ENCODE measurements around the gene LGALS1.
A peak's percentile ranks its signal among the peaks of the same experiment; 100 is the strongest.

Gene LGALS1

DNA sequence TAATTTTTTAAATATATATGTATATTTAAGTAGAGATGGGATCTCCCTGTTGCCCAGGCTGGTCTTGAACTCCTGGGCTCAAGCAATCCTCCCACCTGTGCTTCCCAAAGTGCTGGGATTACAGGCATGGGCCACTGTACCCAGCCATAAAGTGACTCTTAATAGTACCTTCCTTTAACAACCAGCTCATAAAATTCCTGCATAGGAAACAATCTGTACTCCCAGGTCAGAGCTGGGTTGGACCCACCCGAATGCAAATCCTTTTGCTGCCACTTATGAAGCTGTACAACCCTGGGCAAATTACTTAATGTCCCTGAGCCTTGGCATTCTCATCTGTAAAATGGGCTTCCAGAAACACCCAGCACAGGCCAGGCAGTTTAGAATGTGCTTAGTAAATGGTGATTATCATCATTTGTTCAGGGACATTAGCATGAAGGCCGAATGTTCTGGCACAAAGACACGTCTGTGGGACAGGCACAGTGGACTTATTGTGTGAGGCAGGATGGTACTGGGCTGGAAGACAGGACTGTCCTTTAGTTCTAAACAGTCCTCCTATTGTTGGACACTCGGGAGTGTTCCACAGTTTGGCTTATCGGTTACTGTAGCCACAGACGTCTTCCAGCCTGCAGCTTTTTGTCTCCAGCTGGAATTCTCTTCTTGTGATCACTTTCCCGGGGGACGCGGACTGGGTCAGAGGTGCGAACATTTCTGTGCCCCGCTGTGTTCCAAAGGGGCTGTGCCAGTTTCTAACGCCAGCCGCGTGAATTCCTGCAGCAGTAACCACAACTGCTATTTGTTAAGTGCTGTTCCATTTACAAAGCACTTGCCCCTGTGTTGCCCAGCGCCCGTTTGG is 11.0 kb upstream of the LGALS1 start:
- no peak for DNase-seq

GRCh38 chr22:37665487-37665886 is 9.9 kb upstream of the LGALS1 start:
- DNase-seq: no peak

DNA sequence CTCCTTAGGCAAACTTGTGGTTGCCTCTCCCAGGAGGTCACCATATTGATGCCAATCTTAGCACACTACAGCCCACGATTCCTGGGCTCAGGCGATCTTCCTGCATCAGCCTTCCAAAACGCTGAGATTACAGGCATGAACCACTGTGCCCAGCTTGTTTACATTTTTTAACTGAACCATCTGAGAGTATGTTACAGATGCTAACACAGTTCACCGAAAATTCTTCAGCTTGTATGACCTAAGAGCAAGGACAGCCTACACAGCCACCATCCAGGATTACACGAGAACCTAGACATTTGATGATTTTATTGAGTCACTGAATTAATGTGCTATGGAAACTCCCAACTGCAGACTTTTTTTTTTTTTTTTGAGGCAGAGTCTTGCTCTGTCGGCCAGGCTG is 5.8 kb upstream of the LGALS1 start:
- DNase-seq: no peak

DNA sequence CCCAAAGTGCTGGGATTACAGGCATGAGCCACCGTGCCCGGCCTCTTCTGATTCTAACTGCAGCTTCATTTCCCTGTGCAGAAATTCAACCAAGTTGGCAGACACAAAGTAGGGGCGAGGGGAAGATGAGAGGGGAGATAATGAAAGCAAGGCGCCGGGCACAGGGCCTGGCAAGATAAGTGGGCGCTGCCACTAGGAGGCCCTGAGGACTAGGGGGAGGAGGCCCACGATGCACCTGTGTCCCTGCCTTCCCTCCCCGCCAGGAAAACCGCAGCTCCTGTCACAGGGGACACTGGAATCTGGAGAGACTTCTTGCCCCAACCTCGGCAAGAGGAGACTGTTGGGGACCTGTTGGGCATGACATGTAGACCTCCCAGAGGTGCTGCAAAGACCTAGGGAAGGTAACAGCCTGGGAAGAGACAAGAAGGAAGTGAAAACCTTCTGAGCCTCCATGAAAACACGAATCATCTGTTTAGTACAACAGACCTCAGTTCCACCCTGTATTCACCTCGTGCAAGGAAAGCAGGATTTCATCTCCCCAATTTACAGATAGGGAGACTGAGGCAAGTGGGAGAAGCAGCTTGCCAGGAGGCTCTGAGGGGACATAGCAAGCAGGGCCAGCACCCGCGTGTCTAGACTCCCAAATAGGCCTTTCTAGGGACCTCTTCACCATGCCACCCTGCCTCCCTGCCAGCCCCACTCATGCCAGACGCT is 3.1 kb upstream of the LGALS1 start:
- no peak for DNase-seq

- no peak for DNase-seq
Observed at GRCh38 chr22:37672920-37673455, 2.4 kb upstream of the LGALS1 start.

GRCh38 chr22:37674248-37674647 is 1.2 kb upstream of the LGALS1 start:
- no peak for DNase-seq

- DNase-seq: no peak
Observed at GRCh38 chr22:37675930-37676735, 697 bp downstream of the LGALS1 start.

DNA sequence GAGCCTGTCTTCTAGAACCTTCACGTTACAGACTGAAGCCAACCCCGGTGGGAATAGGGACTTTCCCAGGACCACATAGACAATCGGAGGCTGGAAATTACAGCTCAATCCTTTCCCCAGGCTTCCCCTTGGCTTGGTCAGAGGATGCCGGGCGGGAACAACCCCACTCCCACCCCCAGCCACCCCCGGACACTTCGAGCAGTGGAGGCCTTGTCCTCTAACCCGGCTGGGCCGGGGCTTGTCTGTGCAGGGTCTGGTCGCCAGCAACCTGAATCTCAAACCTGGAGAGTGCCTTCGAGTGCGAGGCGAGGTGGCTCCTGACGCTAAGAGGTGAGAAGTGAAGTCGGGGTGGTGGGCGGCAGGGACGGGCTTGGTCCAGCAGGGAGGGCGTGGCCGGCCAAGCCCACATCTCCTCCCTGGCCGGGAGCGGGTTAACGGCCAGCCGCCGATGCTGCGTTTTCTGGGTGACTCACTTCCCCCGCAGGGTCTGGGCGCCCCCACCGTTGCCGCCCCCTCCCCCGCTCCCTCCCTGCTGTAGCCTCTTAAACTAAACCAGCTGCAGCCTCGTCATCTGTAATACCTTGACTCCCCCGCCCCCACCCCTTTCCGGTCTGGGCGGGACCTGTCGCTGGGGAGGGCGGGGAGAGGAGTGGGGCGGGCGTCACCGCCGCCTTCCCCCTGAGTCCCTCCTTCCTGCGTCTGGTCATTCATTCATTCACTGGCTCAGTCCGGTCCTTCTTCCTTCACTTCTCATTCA is 1.5 kb downstream of the LGALS1 start:
- DNase-seq: peak in 1 of 2 experiments; percentile 59

GRCh38 chr22:37677493-37677974 is 2.1 kb downstream of the LGALS1 start:
- DNase-seq: no peak

DNA sequence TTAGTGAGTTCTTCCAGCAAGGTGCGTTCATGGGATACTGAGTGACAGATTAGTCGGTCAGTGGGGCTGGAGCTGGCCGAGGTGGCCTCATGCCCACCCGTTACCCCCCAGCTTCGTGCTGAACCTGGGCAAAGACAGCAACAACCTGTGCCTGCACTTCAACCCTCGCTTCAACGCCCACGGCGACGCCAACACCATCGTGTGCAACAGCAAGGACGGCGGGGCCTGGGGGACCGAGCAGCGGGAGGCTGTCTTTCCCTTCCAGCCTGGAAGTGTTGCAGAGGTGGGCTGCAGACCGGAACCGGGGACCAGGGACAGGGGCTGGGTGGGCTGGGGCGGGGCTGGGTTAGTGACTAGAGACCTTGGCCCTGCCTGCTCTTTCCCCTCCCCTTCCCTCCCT is 2.9 kb downstream of the LGALS1 start:
- no peak for DNase-seq

DNA sequence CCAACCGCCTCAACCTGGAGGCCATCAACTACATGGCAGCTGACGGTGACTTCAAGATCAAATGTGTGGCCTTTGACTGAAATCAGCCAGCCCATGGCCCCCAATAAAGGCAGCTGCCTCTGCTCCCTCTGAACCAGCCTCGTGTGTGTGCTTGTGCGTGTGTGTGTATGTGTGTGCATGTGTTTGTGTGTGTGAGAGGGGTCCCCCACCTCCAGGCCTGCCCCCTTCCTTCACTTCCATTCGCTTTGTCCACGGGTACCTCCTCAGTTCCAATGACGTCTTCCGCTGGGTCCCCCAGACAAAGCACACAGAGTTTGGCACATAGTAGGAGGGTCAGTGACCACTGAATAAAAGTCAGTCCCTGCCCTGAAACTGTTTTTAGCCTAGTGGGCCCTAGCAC is 4.2 kb downstream of the LGALS1 start:
- DNase-seq: no peak

- no peak for DNase-seq
Observed at GRCh38 chr22:37680191-37680851, 4.9 kb downstream of the LGALS1 start.

GRCh38 chr22:37681001-37681424 is 5.6 kb downstream of the LGALS1 start:
- no peak for DNase-seq

GRCh38 chr22:37681556-37682049 is 6.2 kb downstream of the LGALS1 start:
- DNase-seq: no peak

DNA sequence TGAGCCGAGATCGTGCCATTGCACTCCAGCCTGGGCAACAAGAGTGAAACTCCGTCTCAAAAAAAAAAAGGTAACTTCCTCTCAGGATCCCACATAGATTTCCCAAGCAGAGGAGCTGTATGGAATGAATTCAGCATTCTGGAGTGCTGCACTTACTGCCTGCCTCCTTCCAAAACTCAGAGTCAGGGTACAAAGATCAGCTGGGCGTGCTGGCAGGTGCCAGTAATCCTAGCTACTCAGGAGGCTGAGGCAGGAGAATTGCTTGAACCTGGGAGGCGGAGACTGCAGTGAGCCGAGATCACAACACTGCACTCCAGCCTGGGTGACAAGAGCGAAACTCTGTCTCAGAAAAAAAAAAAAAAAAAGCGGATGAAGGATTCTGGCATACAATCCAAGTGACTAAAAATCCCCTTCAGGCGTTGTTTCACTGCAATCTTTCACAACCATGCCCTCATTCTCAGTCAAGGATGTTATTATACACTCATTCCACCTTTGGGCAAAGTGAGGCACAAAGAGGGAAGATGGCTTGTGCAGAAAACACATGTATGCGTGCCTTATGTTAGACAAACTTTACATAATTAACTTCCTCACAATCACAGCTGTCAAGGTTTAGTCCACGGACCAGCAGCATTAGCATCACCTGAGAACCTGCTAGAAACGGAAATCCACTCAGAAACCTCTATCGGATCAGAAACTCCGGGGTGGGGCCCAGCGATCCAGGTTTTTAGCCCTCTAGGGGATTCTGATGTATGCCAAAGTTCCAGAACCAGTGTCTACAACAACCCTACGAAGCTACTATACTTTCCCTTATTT is 9.6 kb downstream of the LGALS1 start:
- DNase-seq: no peak

DNA sequence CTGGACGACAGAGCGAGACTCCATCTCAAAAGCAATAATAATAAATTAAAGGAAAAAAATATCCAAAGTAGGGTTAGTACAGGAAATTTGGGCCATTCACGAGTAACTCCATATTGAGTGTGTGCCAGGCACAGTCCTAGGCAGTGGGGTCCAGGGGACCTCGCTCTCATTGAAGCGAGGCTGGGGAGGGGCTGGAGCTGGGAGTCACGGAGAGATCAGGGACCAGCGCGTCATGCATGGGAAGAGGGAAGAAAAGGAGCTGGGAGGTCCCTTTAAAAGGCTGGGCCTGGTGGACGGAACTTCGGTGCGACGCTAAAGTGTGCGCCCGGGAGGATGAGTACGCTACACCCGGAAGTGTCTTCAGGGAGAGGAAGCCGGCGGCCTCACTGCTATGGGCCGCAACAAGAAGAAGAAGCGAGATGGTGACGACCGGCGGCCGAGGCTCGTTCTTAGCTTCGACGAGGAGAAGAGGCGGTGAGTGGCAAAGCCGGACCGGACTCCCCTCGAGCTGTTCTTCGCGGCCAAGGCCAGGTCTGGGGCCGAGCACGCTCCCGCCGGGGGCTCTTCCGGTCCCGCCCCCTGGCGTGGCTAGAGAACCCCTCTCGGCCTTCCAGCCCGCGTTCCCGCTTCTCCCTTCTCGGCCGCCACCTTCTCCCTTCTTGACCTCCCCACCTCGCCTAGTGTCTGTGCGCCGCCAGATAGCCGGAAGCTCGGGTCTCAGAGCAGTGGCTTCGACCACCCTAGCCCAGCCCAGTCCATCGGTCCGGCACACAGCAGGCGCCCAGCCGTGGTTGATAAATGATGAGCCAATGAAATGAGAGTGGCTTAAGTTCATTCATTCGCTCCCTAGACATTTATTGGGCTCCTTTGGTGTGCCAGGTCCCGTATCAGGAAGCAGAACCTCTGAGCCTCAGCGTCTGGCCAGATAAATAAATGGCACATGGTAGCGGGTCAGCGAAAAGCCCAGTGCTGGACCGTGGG is 10.9 kb downstream of the LGALS1 start, which contains the start of gene NOL12:
Gene NOL12 (plus strand): TSS at position 342 of the 981 bp plus-strand sequence. CDS start 50 bp downstream, at position 392.
- DNase-seq: peak; percentile 66 to 80

DNA sequence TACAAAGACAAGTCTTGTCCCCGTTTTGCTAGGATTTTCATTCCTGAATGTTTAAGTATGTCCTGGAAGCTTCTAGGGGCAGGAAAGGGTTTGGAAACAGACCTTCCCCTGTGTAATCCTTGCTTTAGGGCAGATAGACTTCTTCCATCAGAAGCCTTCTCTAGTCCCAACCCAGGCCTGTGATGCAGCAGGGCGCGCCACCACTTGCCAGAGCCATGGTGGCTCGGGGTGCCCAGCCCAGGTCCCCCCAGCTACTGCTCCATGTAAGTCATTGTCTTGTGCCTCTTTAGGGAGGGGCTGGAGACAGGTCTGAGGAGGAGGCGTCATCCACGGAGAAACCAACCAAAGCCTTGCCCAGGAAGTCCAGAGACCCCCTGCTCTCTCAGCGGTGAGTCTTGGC is 15.0 kb downstream of the LGALS1 start:
- DNase-seq: no peak

DNA sequence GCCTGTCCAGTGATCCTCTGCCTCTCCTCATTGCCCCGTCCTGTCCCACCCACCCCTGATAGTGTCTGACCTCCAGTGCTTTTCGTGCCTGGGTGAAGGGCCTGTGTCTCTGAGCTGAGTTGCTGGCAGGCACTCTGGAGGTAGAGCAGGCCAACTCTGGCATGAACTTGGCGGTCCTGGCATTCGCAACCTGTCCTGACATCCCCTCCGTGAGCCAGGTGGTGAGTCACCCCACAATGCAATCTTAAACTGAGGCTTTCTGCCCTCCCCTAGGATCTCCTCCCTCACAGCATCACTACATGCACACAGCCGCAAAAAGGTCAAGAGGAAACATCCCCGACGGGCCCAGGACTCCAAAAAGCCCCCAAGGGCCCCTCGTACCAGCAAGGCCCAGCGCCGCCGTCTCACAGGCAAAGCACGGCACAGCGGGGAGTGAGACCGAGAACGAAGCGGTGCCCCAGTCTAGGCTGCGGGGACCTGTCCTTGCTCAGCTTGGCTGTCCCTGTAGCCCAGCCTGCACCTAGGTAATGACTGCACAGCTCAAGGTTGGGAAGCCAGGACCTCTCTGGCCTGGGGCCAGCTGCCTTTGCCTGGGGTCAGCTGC is 15.6 kb downstream of the LGALS1 start:
- DNase-seq: no peak
